Germinal center (tissue), 1 donor: Measurements from ENCODE around the gene SPATA20.

Source experiments
- DNase-seq: peaks from one replicate; pipeline ENCODE4 v3.0.0; 2012; ENCODE audit warnings: mixed read lengths, low spot score

The SPATA20 gene

GRCh38 chr17:50520483-50520882 lies 26.5 kb upstream of the SPATA20 start:
- DNase-seq: no peak

GRCh38 chr17:50521514-50521913 lies 25.5 kb upstream of the SPATA20 start:
- no peak for DNase-seq

DNA sequence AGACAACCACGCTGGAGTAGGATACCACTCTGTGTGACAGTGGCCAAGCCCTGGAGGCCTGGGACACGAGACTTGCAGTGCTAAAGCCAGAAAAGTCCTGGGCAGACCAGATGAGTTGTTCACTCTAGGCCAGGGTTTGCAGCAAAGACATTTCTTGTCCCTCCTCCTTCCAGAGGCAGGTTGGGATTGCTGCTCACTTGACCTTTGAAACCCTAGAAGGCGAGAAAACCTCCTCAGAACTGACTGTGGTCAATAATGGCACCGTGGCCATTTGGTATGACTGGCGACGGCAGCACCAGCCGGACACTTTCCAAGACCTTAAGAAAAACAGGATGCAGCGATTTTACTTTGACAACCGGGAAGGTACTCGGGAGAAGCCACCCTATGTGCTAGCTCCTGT lies 24.2 kb upstream of the SPATA20 start:
- DNase-seq: no peak

DNA sequence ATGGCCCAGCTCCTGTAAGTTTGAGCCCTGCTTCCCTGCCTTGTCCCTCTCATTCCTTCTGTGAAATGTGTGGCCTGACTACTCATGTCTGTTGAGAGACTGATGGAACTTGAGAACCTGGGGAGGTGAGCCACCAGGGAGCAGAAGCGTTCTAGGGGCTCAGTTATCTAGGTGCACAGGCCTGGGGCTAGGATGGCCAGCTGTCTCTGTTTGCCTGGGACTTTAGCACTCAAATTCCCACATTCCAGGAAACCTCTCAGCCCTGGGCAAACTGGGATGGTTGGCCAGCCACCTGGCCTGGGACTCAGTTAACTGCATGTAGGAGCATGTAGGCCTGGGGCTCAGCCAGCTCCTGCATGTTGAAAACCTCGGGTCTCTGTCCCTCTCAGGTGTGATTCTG lies 23.8 kb upstream of the SPATA20 start:
- DNase-seq: no peak

DNA sequence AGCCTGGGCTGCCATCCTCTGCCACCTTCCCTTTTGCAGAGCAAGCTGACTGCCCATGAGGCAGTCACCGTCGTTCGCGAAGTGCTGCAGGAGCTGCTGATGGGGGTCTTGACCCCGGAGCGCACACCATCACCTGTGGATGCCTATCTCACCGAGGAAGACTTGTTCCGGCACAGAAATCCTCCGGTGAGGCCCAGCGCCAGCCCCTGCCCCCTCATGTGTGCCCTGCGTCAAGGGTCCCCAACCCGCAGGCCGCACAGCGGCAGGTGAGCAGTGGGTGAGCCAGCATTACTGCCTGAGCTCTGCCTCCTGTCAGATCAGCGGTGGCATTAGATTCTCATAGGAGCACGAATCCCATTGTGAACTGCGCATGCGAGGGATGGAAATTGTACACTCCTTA lies 22.1 kb upstream of the SPATA20 start:
- DNase-seq: no peak

- no peak for DNase-seq
Measured at GRCh38 chr17:50527155-50527762, 19.7 kb upstream of the SPATA20 start.

DNA sequence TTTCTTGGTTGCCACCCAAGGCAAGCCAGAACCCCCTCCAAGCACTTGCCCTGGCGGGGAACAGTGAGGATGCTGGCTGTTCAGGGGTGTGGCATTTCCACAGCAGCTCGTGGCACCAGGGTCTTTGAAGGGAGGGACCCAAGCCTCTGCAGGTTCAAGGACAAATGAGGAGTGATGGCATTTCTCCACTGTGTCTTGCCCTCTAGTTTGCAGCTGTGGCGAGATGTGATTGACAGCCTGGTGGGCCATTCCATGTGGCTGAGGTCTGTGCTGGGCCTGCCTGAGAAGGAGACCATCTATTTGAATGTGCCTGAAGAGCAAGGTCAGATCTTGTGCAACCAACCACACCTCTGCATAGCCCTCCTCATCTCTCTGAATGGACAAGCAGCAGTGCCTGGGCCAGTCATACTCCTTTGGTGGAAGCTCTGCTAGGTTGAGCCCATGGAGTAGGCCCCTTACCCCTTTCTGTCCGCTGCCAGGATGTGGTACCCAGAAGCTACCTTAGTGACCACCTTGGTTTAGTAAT lies 19.0 kb upstream of the SPATA20 start:
- no peak for DNase-seq

GRCh38 chr17:50529849-50530248 lies 17.1 kb upstream of the SPATA20 start:
- DNase-seq: no peak

GRCh38 chr17:50531428-50532025 lies 15.4 kb upstream of the SPATA20 start:
- no peak for DNase-seq

DNA sequence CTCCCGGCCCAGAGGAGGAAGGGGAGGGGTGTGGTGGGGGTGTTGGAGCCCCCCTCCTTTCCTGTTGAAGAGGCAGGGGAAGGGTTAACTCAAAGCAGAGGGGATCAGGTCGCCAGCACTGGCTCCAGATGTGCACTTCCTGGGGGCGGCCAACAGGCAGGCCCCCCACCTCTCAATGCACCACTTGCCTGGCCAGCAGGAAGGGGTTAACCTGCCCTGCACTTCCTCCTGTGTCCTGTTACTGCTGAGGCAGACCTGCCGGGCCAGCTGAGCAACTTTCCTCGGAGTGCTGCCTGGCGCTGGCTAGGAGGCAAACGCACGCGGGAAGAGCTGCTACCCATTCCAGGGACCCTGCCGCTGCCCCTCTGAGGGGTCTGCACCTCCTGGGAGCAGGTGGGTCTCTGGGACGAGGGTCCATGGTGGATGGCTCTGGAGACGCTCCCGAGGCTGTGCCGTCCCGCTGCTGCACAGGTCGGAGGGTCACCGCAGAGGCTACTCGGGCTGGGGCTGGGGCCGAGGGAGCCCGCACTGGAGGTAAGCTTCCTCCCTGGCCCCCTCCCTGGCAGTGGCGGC lies 14.4 kb upstream of the SPATA20 start, which contains the start of gene EPN3:
EPN3 (plus strand) TSS at position 284 of the 573 bp plus-strand sequence. CDS start 3,822 bp downstream, outside the sequence.
- no peak for DNase-seq

- no peak for DNase-seq
Measured at GRCh38 chr17:50533185-50533584, 13.8 kb upstream of the SPATA20 start.

GRCh38 chr17:50533720-50534148 lies 13.2 kb upstream of the SPATA20 start:
- no peak for DNase-seq

- no peak for DNase-seq
Measured at GRCh38 chr17:50534222-50534978, 12.6 kb upstream of the SPATA20 start.

GRCh38 chr17:50534979-50535326 lies 12.0 kb upstream of the SPATA20 start:
- no peak for DNase-seq

GRCh38 chr17:50535407-50535806 lies 11.6 kb upstream of the SPATA20 start:
- no peak for DNase-seq

DNA sequence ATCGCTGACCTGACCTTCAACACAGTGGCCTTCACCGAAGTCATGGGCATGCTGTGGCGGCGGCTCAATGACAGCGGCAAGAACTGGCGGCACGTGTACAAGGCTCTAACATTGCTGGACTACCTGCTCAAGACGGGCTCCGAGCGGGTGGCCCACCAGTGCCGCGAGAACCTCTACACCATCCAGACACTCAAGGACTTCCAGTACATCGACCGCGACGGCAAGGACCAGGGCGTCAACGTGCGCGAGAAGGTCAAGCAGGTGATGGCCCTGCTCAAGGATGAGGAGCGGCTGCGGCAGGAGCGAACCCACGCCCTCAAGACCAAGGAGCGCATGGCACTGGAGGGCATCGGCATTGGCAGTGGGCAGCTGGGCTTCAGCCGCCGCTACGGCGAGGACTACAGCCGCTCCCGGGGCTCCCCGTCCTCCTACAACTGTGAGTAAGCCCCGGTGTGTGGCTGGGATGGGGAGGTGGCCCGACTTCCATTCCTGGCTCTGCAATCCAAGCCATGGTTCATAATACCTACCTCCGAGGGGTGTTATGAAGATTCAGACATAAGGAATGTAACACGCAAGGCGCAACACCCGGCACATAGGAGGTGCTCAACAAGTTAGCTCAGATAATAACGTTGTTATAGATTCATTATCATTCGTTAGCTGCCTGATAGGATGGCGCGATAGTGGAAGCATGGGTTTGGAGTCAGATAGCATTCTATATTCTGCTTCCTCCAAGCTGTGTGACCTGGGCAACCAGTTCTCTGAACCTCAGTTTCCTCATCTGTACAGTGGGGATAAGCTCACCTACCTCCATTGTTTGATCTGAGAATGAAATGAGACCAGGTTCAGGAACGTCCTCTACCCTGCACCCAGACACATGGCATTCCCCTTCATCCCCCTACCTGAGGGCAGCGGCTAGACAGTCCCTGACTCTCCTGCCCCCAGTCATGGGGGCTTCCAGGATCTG lies 10.0 kb upstream of the SPATA20 start:
- no peak for DNase-seq

DNA sequence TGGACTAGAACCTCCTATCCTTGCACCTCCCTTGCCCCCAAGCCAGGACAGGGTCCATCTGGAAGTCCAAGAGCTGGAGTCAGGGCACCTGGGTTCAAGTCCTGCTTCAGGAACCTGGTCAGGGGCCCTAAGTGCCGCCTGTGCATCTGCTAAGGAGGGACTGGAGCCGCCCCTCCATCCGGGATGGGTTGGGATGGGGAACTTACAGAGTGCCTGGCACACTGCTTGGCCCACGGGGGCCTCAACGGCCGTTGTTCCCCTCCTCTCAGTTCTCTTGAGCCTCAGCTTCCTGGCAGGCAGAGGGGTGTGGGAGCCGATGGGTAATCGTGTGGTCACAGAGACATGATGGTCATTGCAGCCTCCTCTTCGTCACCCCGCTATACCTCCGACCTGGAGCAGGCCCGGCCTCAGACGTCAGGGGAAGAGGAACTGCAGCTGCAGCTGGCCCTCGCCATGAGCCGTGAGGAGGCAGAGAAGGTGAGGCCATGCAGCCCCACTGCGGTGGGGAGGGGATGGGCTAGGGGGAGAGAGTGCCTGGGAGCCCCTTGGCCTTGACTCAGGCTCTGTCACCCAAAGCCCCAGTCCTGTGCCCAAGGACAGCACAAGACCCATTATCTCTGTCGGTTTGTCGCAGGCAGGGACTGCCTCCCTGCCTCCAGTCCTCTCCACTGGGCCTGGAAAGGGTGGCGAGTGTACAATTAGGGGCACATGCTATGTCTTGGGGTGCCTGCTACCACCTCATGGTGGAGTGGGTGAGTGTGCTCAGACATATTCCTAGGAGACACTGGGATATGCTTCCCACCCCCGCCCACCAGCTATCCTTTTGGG lies 9.0 kb upstream of the SPATA20 start:
- no peak for DNase-seq

GRCh38 chr17:50538549-50539410 lies 8.2 kb upstream of the SPATA20 start:
- DNase-seq: no peak

DNA sequence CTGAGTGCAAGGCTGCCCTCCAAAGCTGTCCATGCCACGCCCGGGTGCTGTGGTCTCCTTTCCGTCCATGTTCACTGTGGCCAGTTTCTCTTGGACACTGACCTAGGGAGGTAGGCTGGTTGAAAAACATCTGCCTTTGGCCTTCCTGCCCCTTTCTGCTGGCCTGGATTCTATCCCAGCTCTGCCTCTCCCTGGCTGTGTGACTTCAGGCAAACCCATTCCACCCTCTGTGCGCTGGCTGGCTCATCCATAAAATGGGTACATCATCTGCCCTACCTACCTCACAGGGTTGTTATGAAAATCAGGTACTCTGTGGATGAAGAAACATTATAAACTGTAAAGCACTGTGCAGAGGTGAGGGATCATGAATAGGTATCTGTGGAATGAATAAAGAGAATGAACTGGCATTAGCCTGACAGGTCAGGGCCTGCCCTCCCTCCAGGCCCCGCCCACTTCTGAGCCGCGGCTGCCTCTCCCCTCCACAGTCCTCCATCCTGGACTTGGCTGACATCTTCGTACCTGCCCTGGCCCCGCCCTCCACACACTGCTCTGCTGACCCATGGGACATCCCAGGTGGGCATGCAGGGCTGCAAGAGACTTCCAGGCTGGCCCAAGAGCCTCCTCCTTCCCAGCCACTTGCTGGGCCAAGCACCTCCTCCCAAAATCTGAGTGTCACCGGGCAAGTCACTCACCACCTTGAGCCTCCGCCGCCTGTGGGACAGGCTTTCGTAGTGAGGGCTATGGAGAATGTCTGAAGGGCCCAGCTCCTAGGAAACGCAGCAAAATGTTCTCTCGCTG lies 7.0 kb upstream of the SPATA20 start:
- no peak for DNase-seq
